Measurements from ENCODE around the gene SUPT7L. TPM values are rescaled to one million over a fixed set of nuclear protein-coding genes. Genes with fewer than 3 reads are reported as not detected.
"Not testable (repeated sequence)": the region's sequence is repeated elsewhere in the genome, so short reads cannot be mapped to it uniquely, and the experiment has no call there.

Gene SUPT7L
- total and polyA plus RNA-seq, 7 donors, result 7.2 to 27.1 (median 19.7) TPM

DNA sequence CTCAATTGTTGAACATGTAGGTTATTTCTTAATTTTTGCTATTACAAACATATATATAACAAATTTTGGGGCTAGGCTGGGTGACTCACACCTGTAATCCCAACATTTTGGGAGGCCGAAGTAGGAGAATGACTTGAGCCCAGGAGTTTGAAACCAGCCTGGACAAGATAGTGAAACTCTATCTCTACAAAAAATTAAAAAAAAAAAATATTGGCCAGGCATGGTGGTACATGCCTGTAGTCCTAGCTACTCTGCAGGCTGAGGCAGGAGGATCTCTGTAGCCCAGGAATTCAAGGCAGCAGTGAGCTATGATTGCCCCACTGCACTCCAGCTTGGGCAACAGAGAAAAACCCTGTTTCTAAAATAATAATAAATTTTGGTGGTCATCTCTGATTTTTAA lies 23.8 kb upstream of the SUPT7L start:
- 97 to 100% methylated on average over 1 of the region's 1 CpG for WGBS, 2 donors
- Histone ChIP-seq H3K4me3 (no peak overlapping the region), H3K36me3 (peaks cover 11 to 79% (median 26%) of the 10 kb centered on the region in 4 donors), H3K4me1 (no peaks in the 10 kb centered on the region), H3K27ac (no peak overlapping the region), H3K27me3 (no peaks in the 10 kb centered on the region), H3K9me3 (no peaks in the 10 kb centered on the region)
- no peak for DNase-seq
- no peak for TF ChIP-seq POLR2A (IDR thresholded peaks at IDR 0.05)
- TF ChIP-seq POLR2AphosphoS5 (IDR thresholded peaks at IDR 0.05), result no peak
- no peak for TF ChIP-seq EP300 (IDR thresholded peaks at IDR 0.05)
- TF ChIP-seq, protein P1, sequence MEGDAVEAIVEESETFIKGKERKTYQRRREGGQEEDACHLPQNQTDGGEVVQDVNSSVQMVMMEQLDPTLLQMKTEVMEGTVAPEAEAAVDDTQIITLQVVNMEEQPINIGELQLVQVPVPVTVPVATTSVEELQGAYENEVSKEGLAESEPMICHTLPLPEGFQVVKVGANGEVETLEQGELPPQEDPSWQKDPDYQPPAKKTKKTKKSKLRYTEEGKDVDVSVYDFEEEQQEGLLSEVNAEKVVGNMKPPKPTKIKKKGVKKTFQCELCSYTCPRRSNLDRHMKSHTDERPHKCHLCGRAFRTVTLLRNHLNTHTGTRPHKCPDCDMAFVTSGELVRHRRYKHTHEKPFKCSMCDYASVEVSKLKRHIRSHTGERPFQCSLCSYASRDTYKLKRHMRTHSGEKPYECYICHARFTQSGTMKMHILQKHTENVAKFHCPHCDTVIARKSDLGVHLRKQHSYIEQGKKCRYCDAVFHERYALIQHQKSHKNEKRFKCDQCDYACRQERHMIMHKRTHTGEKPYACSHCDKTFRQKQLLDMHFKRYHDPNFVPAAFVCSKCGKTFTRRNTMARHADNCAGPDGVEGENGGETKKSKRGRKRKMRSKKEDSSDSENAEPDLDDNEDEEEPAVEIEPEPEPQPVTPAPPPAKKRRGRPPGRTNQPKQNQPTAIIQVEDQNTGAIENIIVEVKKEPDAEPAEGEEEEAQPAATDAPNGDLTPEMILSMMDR (IDR thresholded peaks at IDR 0.05), result no peak
- intact Hi-C loops (cut with DNase I), result no loop called here

DNA sequence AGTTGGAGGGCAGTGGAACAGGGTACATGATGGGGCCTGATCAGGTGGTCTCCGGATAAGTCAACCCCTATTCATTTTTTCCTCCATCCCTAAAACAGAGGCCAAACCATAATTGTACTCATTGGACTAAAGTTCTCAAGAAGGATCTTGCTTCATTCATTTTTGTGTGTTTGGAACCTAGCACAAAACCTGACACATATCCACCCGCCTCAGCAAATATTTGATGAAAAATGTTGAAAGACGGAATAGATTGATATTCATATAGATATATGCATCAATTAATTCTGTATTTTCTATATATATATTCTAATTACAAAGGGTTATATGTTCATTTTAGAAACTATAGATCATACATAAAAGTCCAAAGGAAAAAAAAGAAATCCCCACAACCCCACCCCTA lies 22.2 kb upstream of the SUPT7L start:
- 97 to 98% methylated on average over 3 of the region's 3 CpGs for WGBS, 2 donors
- Histone ChIP-seq H3K27ac (no peak overlapping the region), H3K27me3 (no peaks in the 10 kb centered on the region), H3K9me3 (no peaks in the 10 kb centered on the region), H3K4me1 (peaks cover 0 to 7% (median 0%) of the 10 kb centered on the region in 4 donors), H3K36me3 (peaks cover 11 to 91% (median 26%) of the 10 kb centered on the region in 4 donors), H3K4me3 (no peak overlapping the region)
- DNase-seq, result no peak
- TF ChIP-seq POLR2AphosphoS5 (IDR thresholded peaks at IDR 0.05) (no peak), POLR2A (IDR thresholded peaks at IDR 0.05) (no peak), EP300 (IDR thresholded peaks at IDR 0.05) (no peak)
- TF ChIP-seq, protein P1 (IDR thresholded peaks at IDR 0.05), result no peak
- intact Hi-C loops (cut with DNase I), result no loop called here

DNA sequence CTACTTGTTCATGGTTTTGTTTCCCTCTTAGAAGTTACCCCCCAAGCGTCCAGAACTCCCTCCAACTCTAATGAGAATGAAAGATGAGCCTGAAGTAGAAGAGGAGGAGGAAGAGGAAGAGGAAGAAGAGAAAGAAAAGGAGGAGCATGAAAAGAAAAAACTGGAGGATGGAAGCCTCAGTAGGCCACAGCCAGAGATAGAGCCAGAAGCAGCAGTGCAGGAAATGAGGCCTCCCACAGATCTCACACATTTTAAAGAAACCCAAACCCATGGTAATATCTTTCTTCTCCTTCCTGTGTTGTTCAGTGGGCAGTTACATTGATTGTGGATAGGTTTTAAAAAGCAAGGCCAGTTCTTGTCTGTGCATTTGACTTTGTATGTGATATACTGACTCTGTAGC lies 21.6 kb upstream of the SUPT7L start:
- DNase-seq; H3K4me1 ChIP-seq; H3K27me3 ChIP-seq; H3K27ac ChIP-seq; H3K9me3 ChIP-seq; intact Hi-C loops (cut with DNase I); H3K4me3 ChIP-seq: not testable (repeated sequence)
- 86 to 88% methylated on average over 1 of the region's 1 CpG for WGBS, 2 donors
- H3K36me3 ChIP-seq, result peaks cover 11 to 92% (median 26%) of the 10 kb centered on the region in 4 donors

DNA sequence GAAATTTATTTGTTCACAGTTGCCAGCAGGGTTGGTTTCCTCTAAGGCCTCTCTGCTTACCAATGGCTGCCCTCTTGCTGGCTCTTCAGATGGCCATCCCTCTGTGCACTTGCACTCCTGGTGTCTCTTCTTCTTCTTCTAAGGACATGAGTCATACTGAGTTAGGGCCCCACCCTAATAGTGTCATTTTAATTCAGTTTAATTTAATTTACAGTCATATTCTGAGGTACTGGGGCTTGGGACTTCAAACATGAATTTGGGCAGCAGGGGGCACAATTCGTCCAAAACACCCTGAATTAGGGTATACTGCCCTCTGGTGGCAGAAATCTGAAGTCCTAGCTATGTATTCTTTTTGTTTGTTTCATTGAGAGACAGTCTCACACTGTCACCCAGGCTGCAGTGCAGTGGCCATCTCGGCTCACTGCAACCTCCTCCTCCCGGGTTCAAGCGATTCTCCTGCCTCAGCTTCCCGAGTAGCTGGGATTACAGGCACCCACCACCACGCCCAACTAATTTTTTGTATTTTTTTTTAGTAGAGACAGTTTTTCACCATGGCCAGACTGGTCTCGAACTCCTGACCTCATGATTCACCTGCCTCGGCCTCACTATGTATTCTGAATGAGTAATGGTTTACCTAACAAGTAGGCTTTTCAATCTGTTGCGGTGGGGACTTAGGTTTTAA lies 20.1 kb upstream of the SUPT7L start:
- Histone ChIP-seq H3K4me3 (no peak overlapping the region), H3K4me1 (peaks cover 0 to 7% (median 0%) of the 10 kb centered on the region in 4 donors), H3K27ac (no peak overlapping the region), H3K27me3 (no peaks in the 10 kb centered on the region), H3K36me3 (peaks cover 11 to 92% (median 30%) of the 10 kb centered on the region in 4 donors), H3K9me3 (no peaks in the 10 kb centered on the region)
- peak; percentile 78 for DNase-seq
- whole genome bisulfite sequencing, 2 donors, result 31 to 44% methylated on average over 9 of the region's 9 CpGs
- no peak for TF ChIP-seq POLR2AphosphoS5 (IDR thresholded peaks at IDR 0.05)
- TF ChIP-seq, protein P1 (IDR thresholded peaks at IDR 0.05), result peak; percentile 64 to 87 (median 80)
- intact Hi-C loops (cut with DNase I), result no loop called here

DNA sequence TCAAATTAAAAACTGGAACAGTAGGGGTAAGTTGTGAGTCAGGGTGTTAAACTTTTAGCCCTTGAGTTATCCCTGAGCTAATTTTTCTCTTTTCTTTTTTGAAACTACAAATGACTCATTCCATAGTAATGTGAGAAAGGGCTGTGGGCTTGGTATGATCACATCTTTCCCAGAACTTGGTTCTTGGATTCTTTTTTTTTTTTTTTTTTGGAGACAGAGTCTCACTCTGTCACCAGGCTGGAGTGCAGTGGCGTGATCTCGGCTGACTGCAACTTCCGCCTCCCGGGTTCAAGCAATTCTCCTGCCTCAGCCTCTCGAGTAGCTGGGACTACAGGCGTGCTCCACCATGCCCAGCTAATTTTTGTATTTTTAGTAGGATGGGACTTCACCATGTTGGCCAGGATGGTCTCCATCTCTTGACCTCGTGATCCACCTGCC lies 18.9 kb upstream of the SUPT7L start:
- H3K36me3 ChIP-seq, result peaks cover 11 to 92% (median 32%) of the 10 kb centered on the region in 4 donors
- H3K27me3 ChIP-seq; intact Hi-C loops (cut with DNase I); H3K4me1 ChIP-seq; H3K9me3 ChIP-seq; DNase-seq; H3K4me3 ChIP-seq: not testable (repeated sequence)
- WGBS, 2 donors, result 89 to 91% methylated on average over 7 of the region's 7 CpGs
- peak overlapping the region in 2 of 4 donors; percentile 35 to 54 for H3K27ac ChIP-seq

DNA sequence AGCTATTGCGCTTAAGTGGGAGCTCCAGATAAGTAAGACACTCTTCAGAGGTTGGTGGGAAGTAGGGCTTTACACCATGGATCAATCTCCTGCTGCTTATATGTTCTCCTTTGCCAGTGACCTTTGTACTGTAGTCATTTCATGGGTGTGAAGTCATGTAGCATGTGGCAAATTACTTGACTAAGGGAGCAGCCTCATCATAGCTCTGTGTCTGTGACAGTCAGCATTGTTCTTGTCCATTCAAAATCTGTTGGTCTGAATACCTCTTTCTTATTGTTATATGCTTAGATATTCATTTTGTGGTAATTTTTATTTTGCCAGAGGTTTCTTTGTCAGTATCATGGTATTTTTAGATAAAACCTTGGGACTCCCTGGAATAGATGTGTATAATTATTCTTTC lies 18.4 kb upstream of the SUPT7L start:
- H3K4me1 ChIP-seq, result peaks cover 0 to 7% (median 0%) of the 10 kb centered on the region in 4 donors
- H3K27ac ChIP-seq, result peak overlapping the region in 2 of 4 donors; percentile 33 to 54
- H3K4me3 ChIP-seq, result no peak overlapping the region
- intact Hi-C loops (cut with DNase I), result no loop called here
- TF ChIP-seq, protein P1 (IDR thresholded peaks at IDR 0.05), result no peak
- TF ChIP-seq EP300 (IDR thresholded peaks at IDR 0.05) (no peak), POLR2A (IDR thresholded peaks at IDR 0.05) (no peak), POLR2AphosphoS5 (IDR thresholded peaks at IDR 0.05) (no peak)
- H3K9me3 ChIP-seq, result no peaks in the 10 kb centered on the region
- DNase-seq, result no peak
- no peaks in the 10 kb centered on the region for H3K27me3 ChIP-seq
- 63 to 91% methylated on average over 1 of the region's 1 CpG for WGBS, 2 donors
- peaks cover 7 to 92% (median 33%) of the 10 kb centered on the region in 4 donors for H3K36me3 ChIP-seq

Measured in sigmoid colon (tissue), 7 donors.